Upper lobe of left lung (tissue), 4 donors: ENCODE measurements around the gene MAST3.
"Not testable (repeated sequence)": the region's sequence is repeated elsewhere in the genome, so short reads cannot be mapped to it uniquely, and the experiment has no call there.

Source experiments
- CTCF ChIP-seq, 6 experiments: fragments of 450-650 bp in 4 of 6; fragments of 200-600 bp in 2 of 6; sonication (generic) in 2 of 6; IDR thresholded peaks; one replicate each; pipeline ENCODE4 v1.5.1; 2016 to 2019; ENCODE audit warnings: antibody characterized with exemption in 6 of 6
- POLR2A ChIP-seq, 4 donors: fragments of 450-650 bp; IDR thresholded peaks; one replicate each; pipeline ENCODE4 v1.5.1; 2016 to 2017; ENCODE audit warnings: antibody characterized with exemption in 4 of 4, mild to moderate bottlenecking in 2 of 4
- POLR2AphosphoS5 ChIP-seq, 2 donors: sonication (generic); formaldehyde crosslinking; IDR thresholded peaks; one replicate each; pipeline ENCODE4 v1.5.1; 2017; ENCODE audit warnings: antibody characterized with exemption in 2 of 2

GRCh38 chr19:18089096-18089541 lies 8.5 kb upstream of the MAST3 start:
- not testable (repeated sequence) for TF ChIP-seq CTCF, POLR2A (IDR thresholded peaks at IDR 0.05)
- TF ChIP-seq POLR2AphosphoS5 (IDR thresholded peaks at IDR 0.05): peak; percentile 20 to 68
